ENCODE data around the gene TLE1.
"Not testable (repeated sequence)": the region's sequence is repeated elsewhere in the genome, so short reads cannot be mapped to it uniquely, and the experiment has no call there.

The TLE1 gene

GRCh38 chr9:81599837-81600236 lies 89.5 kb downstream of the TLE1 start:
- DNase-seq: no peak

- no peak for DNase-seq
Observed at GRCh38 chr9:81598811-81599210, 90.5 kb downstream of the TLE1 start.

- DNase-seq: no peak
Observed at GRCh38 chr9:81598123-81598497, 91.2 kb downstream of the TLE1 start.

- no peak for DNase-seq
Observed at GRCh38 chr9:81597419-81598122, 91.8 kb downstream of the TLE1 start.

GRCh38 chr9:81596679-81597418 lies 92.5 kb downstream of the TLE1 start:
- DNase-seq: no peak

GRCh38 chr9:81595887-81596543 lies 93.3 kb downstream of the TLE1 start:
- DNase-seq: no peak

GRCh38 chr9:81595293-81595692 lies 94.1 kb downstream of the TLE1 start:
- not testable (repeated sequence) for DNase-seq

- no peak for DNase-seq
Observed at GRCh38 chr9:81594415-81594814, 94.9 kb downstream of the TLE1 start.

GRCh38 chr9:81592887-81593266 lies 96.5 kb downstream of the TLE1 start:
- DNase-seq: no peak

GRCh38 chr9:81591791-81592190 lies 97.6 kb downstream of the TLE1 start:
- no peak for DNase-seq

GRCh38 chr9:81590688-81591087 lies 98.7 kb downstream of the TLE1 start:
- DNase-seq: no peak

- DNase-seq: no peak
Observed at GRCh38 chr9:81589819-81590218, 99.5 kb downstream of the TLE1 start.

GRCh38 chr9:81589392-81589791 lies 100.0 kb downstream of the TLE1 start:
- no peak for DNase-seq

GRCh38 chr9:81588148-81588871 lies 101.0 kb downstream of the TLE1 start:
- DNase-seq: no peak

GRCh38 chr9:81586786-81587185 lies 102.6 kb downstream of the TLE1 start:
- DNase-seq: no peak

GRCh38 chr9:81585191-81585763 lies 104.1 kb downstream of the TLE1 start:
- no peak for DNase-seq

- DNase-seq: no peak
Observed at GRCh38 chr9:81584099-81584498, 105.2 kb downstream of the TLE1 start.

GRCh38 chr9:81581986-81582385 lies 107.4 kb downstream of the TLE1 start:
- no peak for DNase-seq

GRCh38 chr9:81579381-81579780 lies 110.0 kb downstream of the TLE1 start:
- DNase-seq: no peak

- no peak for DNase-seq
Observed at GRCh38 chr9:81578606-81579005, 110.7 kb downstream of the TLE1 start.

- DNase-seq: no peak
Observed at GRCh38 chr9:81575956-81576355, 113.4 kb downstream of the TLE1 start.

- no peak for DNase-seq
Observed at GRCh38 chr9:81574405-81574804, 114.9 kb downstream of the TLE1 start.
